ENCODE measurements around the gene GRK5. TPM values are rescaled to one million over a fixed set of nuclear protein-coding genes. Genes with fewer than 3 reads are reported as not detected.

The GRK5 gene
- total RNA-seq, 2 donors from 2014 or later = 18.9 to 28.2 TPM

- no peak for ATAC-seq (replicated peaks)
- Mint-ChIP-seq H3K27ac (peak overlapping the region; percentile 56), H3K9me3 (no peaks in the 10 kb centered on the region), H3K36me3 (ENCODE audit: low read depth) (no peaks in the 10 kb centered on the region), H3K4me3 (no peak overlapping the region), H3K27me3 (no peaks in the 10 kb centered on the region), H3K4me1 (peaks cover 31% of the 10 kb centered on the region)
Measured at GRCh38 chr10:119291223-119291900, 84.0 kb downstream of the GRK5 start.

- no peaks in the 10 kb centered on the region for H3K27me3 Mint-ChIP-seq
- peak overlapping the region; percentile 24 for H3K27ac Mint-ChIP-seq
- no peaks in the 10 kb centered on the region for H3K9me3 Mint-ChIP-seq
- no peak overlapping the region for H3K4me3 Mint-ChIP-seq
- no peak for ATAC-seq (replicated peaks)
- peaks cover 25% of the 10 kb centered on the region for H3K4me1 Mint-ChIP-seq
- H3K36me3 Mint-ChIP-seq (ENCODE audit: low read depth) = no peaks in the 10 kb centered on the region
Measured at GRCh38 chr10:119292968-119293760, 85.8 kb downstream of the GRK5 start.

GRCh38 chr10:119296703-119297102 lies 89.3 kb downstream of the GRK5 start:
- Mint-ChIP-seq H3K4me1 (peaks cover 21% of the 10 kb centered on the region), H3K4me3 (no peak overlapping the region), H3K36me3 (ENCODE audit: low read depth) (no peaks in the 10 kb centered on the region), H3K9me3 (no peaks in the 10 kb centered on the region), H3K27me3 (no peaks in the 10 kb centered on the region), H3K27ac (no peak overlapping the region)
- no peak for ATAC-seq (replicated peaks)

- ATAC-seq (replicated peaks) = no peak
- Mint-ChIP-seq H3K27me3 (no peaks in the 10 kb centered on the region), H3K9me3 (no peaks in the 10 kb centered on the region), H3K36me3 (ENCODE audit: low read depth) (no peaks in the 10 kb centered on the region), H3K4me3 (no peak overlapping the region), H3K27ac (no peak overlapping the region), H3K4me1 (peaks cover 21% of the 10 kb centered on the region)
Measured at GRCh38 chr10:119297207-119297968, 90.0 kb downstream of the GRK5 start.

- Mint-ChIP-seq H3K27me3 (no peaks in the 10 kb centered on the region), H3K9me3 (no peaks in the 10 kb centered on the region), H3K4me3 (no peak overlapping the region), H3K27ac (no peak overlapping the region), H3K36me3 (ENCODE audit: low read depth) (no peaks in the 10 kb centered on the region), H3K4me1 (peaks cover 24% of the 10 kb centered on the region)
- no peak for ATAC-seq (replicated peaks)
Measured at GRCh38 chr10:119298810-119299209, 91.4 kb downstream of the GRK5 start.

- no peaks in the 10 kb centered on the region for H3K36me3 Mint-ChIP-seq (ENCODE audit: low read depth)
- ATAC-seq (replicated peaks) = no peak
- H3K27ac Mint-ChIP-seq = no peak overlapping the region
- no peaks in the 10 kb centered on the region for H3K9me3 Mint-ChIP-seq
- peaks cover 24% of the 10 kb centered on the region for H3K4me1 Mint-ChIP-seq
- no peak overlapping the region for H3K4me3 Mint-ChIP-seq
- no peaks in the 10 kb centered on the region for H3K27me3 Mint-ChIP-seq
Measured at GRCh38 chr10:119299531-119299930, 92.2 kb downstream of the GRK5 start.

- Mint-ChIP-seq H3K27me3 (no peaks in the 10 kb centered on the region), H3K4me1 (peaks cover 40% of the 10 kb centered on the region), H3K4me3 (peak overlapping the region; percentile 79), H3K9me3 (no peaks in the 10 kb centered on the region), H3K27ac (peak overlapping the region; percentile 90), H3K36me3 (ENCODE audit: low read depth) (peaks cover 8% of the 10 kb centered on the region)
- ATAC-seq (replicated peaks) = peak; percentile 59
Measured at GRCh38 chr10:119301397-119301796, 94.0 kb downstream of the GRK5 start.

- Mint-ChIP-seq H3K36me3 (ENCODE audit: low read depth) (peaks cover 15% of the 10 kb centered on the region), H3K4me3 (peak overlapping the region; percentile 79), H3K27me3 (no peaks in the 10 kb centered on the region), H3K9me3 (no peaks in the 10 kb centered on the region), H3K27ac (peak overlapping the region; percentile 90), H3K4me1 (peaks cover 47% of the 10 kb centered on the region)
- no peak for ATAC-seq (replicated peaks)
Measured at GRCh38 chr10:119302172-119302571, 94.8 kb downstream of the GRK5 start.

GRCh38 chr10:119302591-119303253 lies 95.4 kb downstream of the GRK5 start:
- Mint-ChIP-seq H3K36me3 (ENCODE audit: low read depth) (peaks cover 16% of the 10 kb centered on the region), H3K27ac (peak overlapping the region; percentile 90)

GRCh38 chr10:119303886-119304285 lies 96.5 kb downstream of the GRK5 start:
- Mint-ChIP-seq H3K4me1 (peaks cover 49% of the 10 kb centered on the region), H3K27ac (peak overlapping the region; percentile 90), H3K36me3 (ENCODE audit: low read depth) (peaks cover 16% of the 10 kb centered on the region), H3K9me3 (no peaks in the 10 kb centered on the region), H3K4me3 (peak overlapping the region; percentile 79), H3K27me3 (no peaks in the 10 kb centered on the region)
- no peak for ATAC-seq (replicated peaks)

More at GRCh38 chr10:119302591-119303253, 95.4 kb downstream of the GRK5 start:
- H3K27me3 Mint-ChIP-seq = no peaks in the 10 kb centered on the region
- H3K4me1 Mint-ChIP-seq = peaks cover 53% of the 10 kb centered on the region
- no peak for ATAC-seq (replicated peaks)
- no peaks in the 10 kb centered on the region for H3K9me3 Mint-ChIP-seq
- peak overlapping the region; percentile 79 for H3K4me3 Mint-ChIP-seq

- Mint-ChIP-seq H3K27ac (peak overlapping the region; percentile 92), H3K36me3 (ENCODE audit: low read depth) (peaks cover 16% of the 10 kb centered on the region)
Measured at GRCh38 chr10:119304541-119304940, 97.2 kb downstream of the GRK5 start.

GRCh38 chr10:119305860-119306513 lies 98.6 kb downstream of the GRK5 start:
- ATAC-seq (replicated peaks) = peak; percentile 83
- Mint-ChIP-seq H3K27me3 (peaks cover 6% of the 10 kb centered on the region), H3K36me3 (ENCODE audit: low read depth) (peaks cover 20% of the 10 kb centered on the region), H3K4me3 (peak overlapping the region; percentile 84), H3K9me3 (no peaks in the 10 kb centered on the region), H3K4me1 (peaks cover 47% of the 10 kb centered on the region), H3K27ac (peak overlapping the region; percentile 92)

More at GRCh38 chr10:119304541-119304940, 97.2 kb downstream of the GRK5 start:
- Mint-ChIP-seq H3K27me3 (no peaks in the 10 kb centered on the region), H3K4me1 (peaks cover 49% of the 10 kb centered on the region), H3K4me3 (peak overlapping the region; percentile 84), H3K9me3 (no peaks in the 10 kb centered on the region)
- no peak for ATAC-seq (replicated peaks)

- Mint-ChIP-seq H3K4me1 (peaks cover 42% of the 10 kb centered on the region), H3K4me3 (peak overlapping the region; percentile 84), H3K27ac (peak overlapping the region; percentile 92), H3K9me3 (no peaks in the 10 kb centered on the region), H3K36me3 (ENCODE audit: low read depth) (peaks cover 23% of the 10 kb centered on the region), H3K27me3 (peaks cover 9% of the 10 kb centered on the region)
- peak; percentile 58 for ATAC-seq (replicated peaks)
Measured at GRCh38 chr10:119306514-119306951, 99.2 kb downstream of the GRK5 start.

Data from activated T-helper 17 cell treated with anti-CD3 and anti-CD28 coated beads, Interleukin-2, amount 50 U/mL, for 72 hours (primary cell).